H9 (cell line): ENCODE measurements around the gene ADAMTSL2. TPM values are rescaled to one million over a fixed set of nuclear protein-coding genes. Genes with fewer than 3 reads are reported as not detected.

ENCODE experiments used
- DNase-seq: peaks from one replicate; pipeline ENCODE4 v3.0.0-alpha.2; 2017
- H2AFZ ChIP-seq: one replicate; pipeline ENCODE4 v1.6.1; 2013; ENCODE audit warnings: mild to moderate bottlenecking, low read length, control low read depth, moderate library complexity
- H2AK5ac ChIP-seq: 2 replicates; pipeline ENCODE4 v1.6.1; 2013; ENCODE audit warnings: low read length, control low read depth, mixed read lengths; ENCODE audit not compliant: insufficient read length
- H2BK120ac ChIP-seq: one replicate; pipeline ENCODE4 v1.6.1; 2013; ENCODE audit warnings: low read depth, mild to moderate bottlenecking, low read length, control low read depth, inconsistent platforms; ENCODE audit not compliant: poor library complexity, severe bottlenecking
- H2BK12ac ChIP-seq: 2 replicates; pipeline ENCODE4 v1.6.1; 2013; ENCODE audit warnings: low read length, control low read depth, mixed read lengths, low read depth; ENCODE audit not compliant: insufficient read length
- H2BK15ac ChIP-seq: 2 replicates; pipeline ENCODE4 v1.6.1; 2013; ENCODE audit warnings: low read depth, low read length, control low read depth
- H2BK20ac ChIP-seq: one replicate; pipeline ENCODE4 v1.6.1; 2013; ENCODE audit warnings: low read depth, mild to moderate bottlenecking, low read length, control low read depth, inconsistent platforms; ENCODE audit not compliant: poor library complexity, severe bottlenecking
- H2BK5ac ChIP-seq: 2 replicates; pipeline ENCODE4 v1.6.1; 2013; ENCODE audit warnings: low read length, control low read depth, mixed read lengths; ENCODE audit not compliant: insufficient read length
- H3K14ac ChIP-seq: 2 replicates; pipeline ENCODE4 v1.6.1; 2013; ENCODE audit warnings: low read length, control low read depth; ENCODE audit not compliant: insufficient read depth
- H3K18ac ChIP-seq: 2 replicates; pipeline ENCODE4 v1.6.1; 2013; ENCODE audit warnings: low read depth, mild to moderate bottlenecking, mixed read lengths, low read length, control low read depth; ENCODE audit not compliant: insufficient read length
- H3K23ac ChIP-seq: 2 replicates; pipeline ENCODE4 v1.6.1; 2013; ENCODE audit warnings: low read length, control low read depth, mixed read lengths, low read depth; ENCODE audit not compliant: insufficient read length
- H3K23me2 ChIP-seq: 2 replicates; pipeline ENCODE4 v1.6.1; 2013; ENCODE audit warnings: low read depth, mild to moderate bottlenecking, mixed read lengths, low read length, control low read depth; ENCODE audit not compliant: insufficient read length, poor library complexity, severe bottlenecking
- H3K27ac ChIP-seq: 2 replicates; pipeline ENCODE4 v1.5.1; 2013; ENCODE audit warnings: low read length, control low read depth, mixed read lengths, low read depth; ENCODE audit not compliant: insufficient read length
- H3K27me3 ChIP-seq: 2 replicates; pipeline ENCODE4 v1.6.1; 2013; ENCODE audit warnings: low read length, control low read depth, inconsistent platforms; ENCODE audit not compliant: insufficient read depth
- H3K4ac ChIP-seq: 2 replicates; pipeline ENCODE4 v1.6.1; 2013; ENCODE audit warnings: low read depth, mild to moderate bottlenecking, control low read depth, inconsistent platforms, low read length, moderate library complexity
- H3K4me1 ChIP-seq: 2 replicates; pipeline ENCODE4 v1.6.1; 2013; ENCODE audit warnings: low read length, control low read depth, inconsistent platforms; ENCODE audit not compliant: insufficient read depth
- H3K4me2 ChIP-seq: 2 replicates; pipeline ENCODE4 v1.6.1; 2013; ENCODE audit warnings: low read length, control low read depth, mixed read lengths; ENCODE audit not compliant: insufficient read length, insufficient read depth
- H3K56ac ChIP-seq: 2 replicates; pipeline ENCODE4 v1.6.1; 2013; ENCODE audit warnings: low read depth, mild to moderate bottlenecking, mixed read lengths, low read length, control low read depth; ENCODE audit not compliant: insufficient read length
- H3K79me1 ChIP-seq: 2 replicates; pipeline ENCODE4 v1.6.1; 2013; ENCODE audit warnings: low read depth, mild to moderate bottlenecking, moderate library complexity, low read length, control low read depth, inconsistent platforms; ENCODE audit not compliant: insufficient read depth, poor library complexity, severe bottlenecking
- H3K79me2 ChIP-seq: 2 replicates; pipeline ENCODE4 v1.6.1; 2013; ENCODE audit warnings: low read length, control low read depth, inconsistent platforms; ENCODE audit not compliant: insufficient read depth
- H3K9ac ChIP-seq: 2 replicates; pipeline ENCODE4 v1.6.1; 2013; ENCODE audit warnings: low read length, control low read depth, mixed read lengths; ENCODE audit not compliant: insufficient read length; ENCODE audit errors: extremely low read depth
- H3K9me3 ChIP-seq: one replicate; pipeline ENCODE4 v1.6.1; 2013; ENCODE audit warnings: low read depth, low read length, inconsistent platforms; ENCODE audit not compliant: control insufficient read depth
- H3T11ph ChIP-seq: one replicate; pipeline ENCODE4 v1.6.1; 2013; ENCODE audit warnings: mild to moderate bottlenecking, low read length, control low read depth, inconsistent platforms
- H4K20me1 ChIP-seq: one replicate; pipeline ENCODE4 v1.6.1; 2013; ENCODE audit not compliant: control insufficient read depth, insufficient read length, insufficient read depth
- H4K5ac ChIP-seq: 2 replicates; pipeline ENCODE4 v1.6.1; 2013; ENCODE audit warnings: low read depth, mild to moderate bottlenecking, mixed read lengths, low read length, control low read depth; ENCODE audit not compliant: insufficient read length
- H4K8ac ChIP-seq: replicated peaks from 2 replicates; pipeline ENCODE4 v1.6.1; 2013; ENCODE audit warnings: low read length, control low read depth, mixed read lengths, low read depth; ENCODE audit not compliant: insufficient read length
- H4K91ac ChIP-seq: 2 replicates; pipeline ENCODE4 v1.6.1; 2013; ENCODE audit warnings: low read depth, mild to moderate bottlenecking, moderate library complexity, mixed read lengths, low read length, control low read depth; ENCODE audit not compliant: insufficient read length
- H3K27ac Mint-ChIP-seq, 3 experiments: 2 replicates in 2 of 3; 3 replicates in 1 of 3; pipeline ENCODE4 v1.8.0; 2020 to 2021; ENCODE audit warnings: mixed read lengths in 3 of 3, mild to moderate bottlenecking in 1 of 3, moderate library complexity in 1 of 3
- H3K27me3 Mint-ChIP-seq: 2 replicates; pipeline ENCODE4 v1.8.0; 2021; ENCODE audit warnings: low read depth, mild to moderate bottlenecking, moderate library complexity, mixed read lengths
- H3K36me3 Mint-ChIP-seq, 3 experiments: 2 replicates in 2 of 3; 3 replicates in 1 of 3; pipeline ENCODE4 v1.8.0; 2020 to 2021; ENCODE audit warnings: low read depth in 3 of 3, mixed read lengths in 3 of 3; ENCODE audit not compliant: insufficient read depth in 1 of 3
- H3K4me1 Mint-ChIP-seq, 2 experiments: 2 replicates each; pipeline ENCODE4 v1.8.0; 2020; ENCODE audit warnings: mixed read lengths in 2 of 2
- H3K4me3 Mint-ChIP-seq, 2 experiments: 2 replicates in 1 of 2; 3 replicates in 1 of 2; pipeline ENCODE4 v1.8.0; 2020 to 2021; ENCODE audit warnings: mild to moderate bottlenecking in 2 of 2, mixed read lengths in 2 of 2, moderate library complexity in 1 of 2
- H3K9me3 Mint-ChIP-seq, 2 experiments: 2 replicates in 1 of 2; 3 replicates in 1 of 2; pipeline ENCODE4 v1.8.0; 2020; ENCODE audit warnings: mild to moderate bottlenecking in 2 of 2, mixed read lengths in 2 of 2, moderate library complexity in 1 of 2
- WGBS: extraction: QIAGEN DNeasy Blood & Tissue Kit; methylation state at CpG from one replicate; pipeline ENCODE4 v1.1.7; 2013; ENCODE audit warnings: missing lambda C conversion rate, low lambda C conversion rate, mixed read lengths; ENCODE audit not compliant: insufficient read length; ENCODE audit errors: extremely low coverage; 5-methylcytosine and 5-hydroxymethylcytosine counted together
- total RNA-seq: library from RNA; stranded (reverse); gene quantifications from 2 replicates; pipeline ENCODE4 v1.2.1, GENCODE V29; 2021
- TF ChIP-seq, protein P1 (sequence below): fragments of 200-600 bp; sonication (generic); conservative IDR thresholded peaks from 3 replicates; pipeline ENCODE4 v1.8.0; 2021; ENCODE audit warnings: antibody characterized with exemption, mild to moderate bottlenecking

The ADAMTSL2 gene
- total RNA-seq, 1 experiment from 2014 or later, result 0.61 TPM

- H2BK12ac ChIP-seq, result no peak overlapping the region
- H3K79me2 ChIP-seq, result no peaks in the 10 kb centered on the region
- H3K23me2 ChIP-seq, result no peaks in the 10 kb centered on the region
- peaks cover 0 to 14% (median 4%) of the 10 kb centered on the region in 3 experiments; a peak in 5 of 7 replicates for H3K36me3 Mint-ChIP-seq
- no peak overlapping the region for H2BK5ac ChIP-seq
- no peak overlapping the region for H3K23ac ChIP-seq
- H3K27ac ChIP-seq, result no peak overlapping the region
- no peak overlapping the region for H2BK20ac ChIP-seq
- H3K18ac ChIP-seq, result no peak overlapping the region
- H2BK120ac ChIP-seq, result no peak overlapping the region
- no peak for DNase-seq
- no peak overlapping the region for H3K4me3 Mint-ChIP-seq
- H3T11ph ChIP-seq, result no peak overlapping the region
- H3K79me1 ChIP-seq, result no peaks in the 10 kb centered on the region
- H3K4me2 ChIP-seq, result no peak overlapping the region
- H2AK5ac ChIP-seq, result no peak overlapping the region
- H3K27me3 ChIP-seq, result no peaks in the 10 kb centered on the region
- peaks cover 22% of the 10 kb centered on the region for H3K27me3 Mint-ChIP-seq
- no peak overlapping the region for H3K4ac ChIP-seq
- H4K20me1 ChIP-seq, result no peaks in the 10 kb centered on the region
- no peak overlapping the region for H2BK15ac ChIP-seq
- no peak overlapping the region for H4K5ac ChIP-seq
- no peaks in the 10 kb centered on the region for H3K9me3 ChIP-seq
- no CpG with 5 or more reads among the region's 1 CpG for WGBS
- H4K91ac ChIP-seq, result no peak overlapping the region
- H3K4me1 Mint-ChIP-seq, result no peaks in the 10 kb centered on the region
- peaks cover 19% of the 10 kb centered on the region in 2 experiments for H3K9me3 Mint-ChIP-seq
- H3K27ac Mint-ChIP-seq, result no peak overlapping the region
- H3K14ac ChIP-seq, result no peak overlapping the region
- no peak overlapping the region for H2AFZ ChIP-seq
- no peak overlapping the region for H3K9ac ChIP-seq
- no peak overlapping the region for H4K8ac ChIP-seq
- no peak overlapping the region for H3K56ac ChIP-seq
- H3K4me1 ChIP-seq, result no peaks in the 10 kb centered on the region
- TF ChIP-seq, protein P1, sequence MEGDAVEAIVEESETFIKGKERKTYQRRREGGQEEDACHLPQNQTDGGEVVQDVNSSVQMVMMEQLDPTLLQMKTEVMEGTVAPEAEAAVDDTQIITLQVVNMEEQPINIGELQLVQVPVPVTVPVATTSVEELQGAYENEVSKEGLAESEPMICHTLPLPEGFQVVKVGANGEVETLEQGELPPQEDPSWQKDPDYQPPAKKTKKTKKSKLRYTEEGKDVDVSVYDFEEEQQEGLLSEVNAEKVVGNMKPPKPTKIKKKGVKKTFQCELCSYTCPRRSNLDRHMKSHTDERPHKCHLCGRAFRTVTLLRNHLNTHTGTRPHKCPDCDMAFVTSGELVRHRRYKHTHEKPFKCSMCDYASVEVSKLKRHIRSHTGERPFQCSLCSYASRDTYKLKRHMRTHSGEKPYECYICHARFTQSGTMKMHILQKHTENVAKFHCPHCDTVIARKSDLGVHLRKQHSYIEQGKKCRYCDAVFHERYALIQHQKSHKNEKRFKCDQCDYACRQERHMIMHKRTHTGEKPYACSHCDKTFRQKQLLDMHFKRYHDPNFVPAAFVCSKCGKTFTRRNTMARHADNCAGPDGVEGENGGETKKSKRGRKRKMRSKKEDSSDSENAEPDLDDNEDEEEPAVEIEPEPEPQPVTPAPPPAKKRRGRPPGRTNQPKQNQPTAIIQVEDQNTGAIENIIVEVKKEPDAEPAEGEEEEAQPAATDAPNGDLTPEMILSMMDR, result no peak
These were observed 32.4 kb upstream of the ADAMTSL2 start for GRCh38 chr9:133502112-133502511.
